ENCODE data around the gene POLR3K.

- TF ChIP-seq CTCF (conservative IDR thresholded peaks at IDR 0.05) (no peak), ZFX (IDR thresholded peaks at IDR 0.05) (no peak)
Measured at GRCh38 chr16:85407-85782, 32.0 kb upstream of the POLR3K start.
